ENCODE data around the gene CDH23.

The CDH23 gene

DNA sequence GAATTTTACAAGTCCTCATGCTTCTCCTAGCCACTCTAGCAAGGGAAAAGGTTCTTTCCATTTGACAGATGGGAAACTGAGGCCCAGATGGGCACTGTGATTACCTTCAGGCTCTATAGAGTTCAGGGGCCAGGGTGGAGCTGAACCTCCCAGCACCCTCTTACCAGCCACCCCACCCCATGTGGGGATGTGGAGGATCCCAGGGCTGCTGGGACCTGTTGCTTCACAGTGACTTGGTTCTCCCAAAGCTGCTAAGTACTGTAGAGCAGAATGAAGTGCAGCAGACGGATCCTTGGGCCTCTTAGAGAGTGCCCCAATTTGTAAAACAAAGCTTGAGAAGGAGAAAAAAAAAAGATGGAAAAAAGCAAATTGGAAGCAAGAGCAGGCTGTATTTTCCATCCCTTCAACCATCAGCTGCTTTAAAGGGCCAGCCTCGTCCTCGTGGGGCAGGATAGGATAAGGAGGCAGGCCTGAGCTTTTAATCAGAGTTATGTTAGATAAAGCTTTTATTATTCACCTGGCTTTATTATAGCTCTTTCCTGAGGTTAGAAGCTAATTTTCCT is 147.0 kb downstream of the CDH23 start:
- no peak for DNase-seq

DNA sequence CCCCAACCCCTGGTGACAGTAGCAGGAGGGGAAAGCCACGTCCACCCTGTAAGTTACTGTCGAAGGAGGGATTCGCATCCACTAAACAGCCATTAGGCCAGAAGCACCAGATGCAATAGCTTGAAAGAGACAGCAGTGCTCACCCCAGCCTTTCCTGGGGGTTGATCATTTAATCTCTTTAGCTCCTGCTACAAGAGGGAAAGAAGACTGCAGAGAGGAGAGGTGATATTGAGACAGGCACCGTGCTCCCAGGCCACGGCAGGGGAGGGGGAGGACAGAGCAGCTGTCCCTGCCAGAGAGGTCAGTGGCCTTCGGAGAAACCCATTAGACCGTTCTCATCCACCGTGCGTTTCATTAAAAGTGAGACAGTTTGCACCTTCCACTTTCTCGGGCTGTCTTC is 148.3 kb downstream of the CDH23 start:
- DNase-seq, result no peak

DNA sequence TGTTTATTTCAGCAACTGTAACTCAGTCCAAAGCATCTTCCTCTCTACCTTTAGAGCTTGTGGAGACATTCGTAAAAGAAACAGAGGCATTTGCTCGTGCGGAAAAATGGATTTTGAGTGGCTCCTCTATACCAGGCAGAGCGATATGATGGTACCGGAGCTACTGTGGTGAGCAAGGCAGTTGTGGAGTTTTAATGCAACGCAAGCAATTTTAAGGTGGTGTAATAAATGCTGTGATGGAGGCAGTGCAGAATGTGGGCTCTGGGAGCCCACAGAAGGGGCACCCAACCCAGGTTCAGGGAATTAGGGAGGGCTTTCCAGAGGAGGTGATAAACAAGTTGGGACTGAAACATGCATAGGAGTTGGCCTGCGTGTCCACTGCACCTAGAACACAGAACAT is 149.5 kb downstream of the CDH23 start:
- DNase-seq, result no peak

DNA sequence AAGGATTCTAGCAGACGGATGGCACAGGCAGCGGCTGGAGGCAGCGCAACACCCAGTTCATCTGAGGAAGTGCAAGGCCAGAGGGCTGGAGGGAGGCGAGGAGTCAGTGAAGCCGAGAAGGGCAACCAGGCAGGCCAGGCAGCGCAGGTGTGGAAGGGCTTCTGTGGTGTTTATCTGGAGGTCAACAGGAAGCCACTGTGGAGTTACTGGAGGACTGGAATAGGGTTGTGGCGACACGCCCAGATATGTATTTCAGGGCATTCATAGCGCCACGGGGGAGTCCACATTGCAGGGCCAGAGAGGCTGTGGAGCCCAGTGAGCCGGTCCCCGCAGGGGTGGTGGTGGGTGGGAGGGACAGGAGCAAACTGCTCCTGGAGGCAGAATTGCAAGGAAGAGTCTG is 150.6 kb downstream of the CDH23 start:
- DNase-seq, result no peak

DNA sequence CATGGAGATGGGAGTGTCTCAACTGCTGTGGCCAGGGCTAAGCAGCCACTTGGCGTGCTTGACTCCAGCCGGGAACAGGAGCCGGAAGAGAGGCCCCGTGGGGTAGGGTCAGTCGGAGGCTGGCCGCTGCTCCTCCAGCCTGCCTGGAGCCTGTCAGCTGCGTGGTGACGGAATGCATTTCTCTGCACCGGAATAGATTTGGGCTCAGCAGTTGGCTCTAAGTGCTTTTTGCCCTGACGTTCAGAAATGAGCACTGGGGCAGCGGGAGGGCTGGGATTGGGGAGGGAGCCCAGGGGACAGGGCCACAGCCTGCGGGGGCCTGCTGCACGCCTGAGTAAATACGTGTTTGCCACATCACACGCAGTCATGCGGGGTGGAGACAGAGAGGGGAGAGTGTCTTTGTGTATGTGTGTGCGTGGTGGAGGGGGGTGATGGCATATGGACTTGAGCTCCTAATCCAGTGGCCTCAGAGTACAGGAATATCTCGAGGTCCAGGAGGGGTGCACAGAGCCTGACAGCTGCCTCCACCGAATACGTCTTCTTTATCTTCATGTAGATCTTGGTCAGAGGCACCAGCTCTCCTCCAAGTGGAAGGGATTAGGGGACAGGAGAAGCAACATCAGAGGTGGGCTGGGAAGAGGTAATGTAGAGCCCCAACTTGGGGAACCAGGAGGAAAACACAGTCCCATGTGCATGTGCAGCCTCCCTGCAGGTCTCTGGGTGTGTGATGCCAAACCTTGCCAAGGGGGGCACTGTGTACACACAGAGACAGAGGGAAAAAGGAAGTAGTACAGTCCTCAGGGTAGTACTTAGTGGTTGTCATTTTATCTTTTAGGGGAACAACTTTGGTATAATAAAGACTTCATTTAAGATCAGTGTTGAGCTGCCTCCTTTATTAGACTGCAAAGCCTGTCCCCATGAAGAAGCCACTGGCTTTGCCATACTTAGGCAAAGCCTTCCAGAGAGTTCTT is 151.4 kb downstream of the CDH23 start:
- DNase-seq, result no peak

DNA sequence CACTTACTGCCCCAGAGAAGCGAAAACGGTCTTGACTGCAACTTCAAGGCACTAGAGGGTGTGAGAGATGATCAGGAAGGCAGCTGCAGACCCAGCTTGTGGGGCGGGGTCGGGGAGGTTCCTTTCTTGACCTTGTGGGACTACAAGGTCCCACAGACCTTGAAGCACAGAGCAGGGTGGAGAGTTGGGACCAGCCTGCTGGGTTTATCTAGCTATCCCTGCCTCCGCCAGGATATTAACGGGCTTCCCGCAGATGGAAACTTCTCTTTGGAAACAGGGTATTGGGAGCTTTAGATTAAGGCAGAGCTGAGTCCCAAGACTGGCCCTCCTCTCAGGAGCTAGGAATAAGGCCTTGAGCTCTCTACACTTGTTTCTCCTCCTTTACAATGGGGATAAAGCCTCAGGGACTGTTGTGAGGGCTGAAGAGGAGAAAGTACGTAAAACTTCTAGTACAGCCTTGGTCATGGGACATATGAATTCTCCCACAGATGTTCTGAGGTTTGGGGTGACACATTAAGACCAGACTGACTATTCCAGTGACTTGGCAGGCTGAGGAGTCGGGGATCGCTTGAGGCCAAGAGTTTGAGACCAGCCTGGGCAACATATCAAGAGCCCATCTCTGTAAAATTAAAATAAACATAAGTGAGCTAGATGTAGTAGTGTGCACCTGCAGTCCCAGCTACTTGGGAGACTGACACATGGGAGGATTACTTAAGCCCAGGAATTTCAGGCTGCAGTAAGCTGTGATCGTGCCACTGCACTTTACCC is 153.2 kb downstream of the CDH23 start:
- no peak for DNase-seq

DNA sequence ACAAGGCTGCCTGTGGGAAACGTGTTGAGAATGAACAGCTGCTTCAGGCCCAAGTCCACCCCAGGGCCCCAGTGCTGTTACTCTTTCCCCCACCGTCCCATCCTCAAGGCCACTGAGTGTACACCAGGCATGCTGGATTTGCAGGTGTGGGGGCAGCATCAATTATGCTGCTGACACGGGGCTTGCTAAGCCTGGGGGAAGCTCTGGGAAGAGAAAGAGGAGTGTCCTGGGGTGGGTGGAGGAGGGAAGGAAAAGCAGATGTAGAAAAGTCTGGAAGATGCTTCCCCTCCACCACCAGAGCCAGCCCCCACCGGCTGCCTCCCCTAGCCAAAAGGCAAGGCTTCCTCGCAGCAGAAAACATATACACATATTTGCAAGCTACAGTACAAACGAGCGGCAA is 153.9 kb downstream of the CDH23 start:
- DNase-seq, result no peak

DNA sequence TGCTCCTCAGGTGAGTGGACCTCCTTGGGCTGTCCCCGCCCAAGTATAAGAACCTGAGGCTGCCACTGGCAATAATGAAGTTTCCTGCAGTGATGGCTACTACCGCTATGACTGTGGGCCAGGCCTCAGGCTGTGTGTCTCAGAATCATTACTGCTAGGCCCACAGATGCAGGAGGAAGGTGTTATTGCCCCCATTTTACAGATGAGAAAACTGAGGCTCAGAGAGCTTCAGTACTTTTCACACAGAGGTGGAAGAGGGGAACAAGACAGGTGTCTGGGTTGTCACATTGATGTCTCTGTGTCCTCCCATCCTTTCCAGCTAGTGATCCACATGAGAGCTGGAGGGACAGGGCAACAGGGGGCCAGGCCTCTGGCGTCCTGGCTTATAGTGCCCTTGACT is 155.2 kb downstream of the CDH23 start:
- no peak for DNase-seq

DNA sequence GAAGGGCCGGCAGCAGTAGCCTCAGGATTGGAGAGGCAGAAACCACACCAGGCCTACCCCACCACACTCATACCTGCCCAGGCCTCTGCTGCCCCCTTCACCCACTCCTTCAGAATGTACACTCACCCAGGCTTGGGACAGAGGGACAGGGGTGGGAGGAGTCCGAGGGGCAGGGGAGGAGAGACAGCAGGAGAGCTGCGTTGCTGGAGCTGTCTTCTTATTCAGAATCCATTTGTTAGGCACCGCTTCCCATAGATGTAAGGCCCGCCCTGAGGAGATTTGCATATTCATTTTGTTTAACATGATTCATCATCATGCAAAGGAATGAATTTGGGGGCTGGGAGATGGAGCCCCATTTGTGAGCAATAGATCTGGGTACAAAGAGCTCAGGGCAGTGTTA is 156.7 kb downstream of the CDH23 start:
- DNase-seq, result no peak

DNA sequence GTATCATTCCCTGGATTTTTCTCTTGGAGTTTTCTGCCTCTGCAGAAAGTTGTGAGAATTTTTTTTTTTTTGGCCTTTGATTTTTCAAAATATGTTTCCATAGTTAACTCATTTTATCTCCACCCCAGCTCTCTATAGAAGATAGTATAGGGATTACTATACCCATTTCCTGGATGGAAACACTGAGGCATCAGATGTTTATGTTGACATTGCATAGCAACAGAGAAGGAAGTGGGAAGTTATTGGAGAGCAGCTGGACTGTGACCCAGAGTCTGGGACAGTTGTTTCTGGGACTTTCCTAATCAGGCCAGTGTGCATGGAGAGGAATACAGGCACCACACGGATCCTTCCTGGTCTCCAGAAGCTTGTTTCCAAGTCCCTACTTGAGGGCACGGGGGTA is 158.0 kb downstream of the CDH23 start:
- DNase-seq, result no peak

DNA sequence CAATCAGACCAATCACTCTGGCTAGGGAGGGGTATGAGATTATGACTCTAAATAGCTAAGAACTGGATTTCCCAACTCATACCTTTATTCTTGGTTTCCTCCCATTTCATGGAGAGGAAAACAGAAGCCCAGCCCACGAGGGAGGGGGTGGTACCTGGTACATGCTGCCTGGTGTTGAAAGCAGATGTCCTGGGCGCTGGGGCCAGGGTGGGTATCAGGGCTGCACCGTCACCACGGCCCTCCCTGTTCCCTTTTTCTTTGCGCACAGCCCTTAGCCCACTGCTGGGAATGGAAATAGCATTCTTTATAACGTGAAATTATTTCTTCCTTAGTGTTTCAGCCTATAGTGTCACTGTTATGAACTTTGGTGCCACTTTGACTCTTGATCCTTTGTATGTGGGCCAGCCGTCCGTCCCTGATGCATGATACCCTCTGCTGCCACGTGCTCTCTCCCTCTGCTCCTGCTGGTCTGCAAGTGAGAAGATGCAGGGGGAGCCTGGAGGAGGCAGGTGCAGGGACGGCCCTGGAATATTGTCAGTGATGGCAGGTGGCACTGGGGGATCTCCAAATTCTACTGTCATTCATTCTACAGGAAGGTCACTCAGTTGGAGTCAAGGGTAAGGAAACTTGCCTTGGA is 158.5 kb downstream of the CDH23 start:
- no peak for DNase-seq

DNA sequence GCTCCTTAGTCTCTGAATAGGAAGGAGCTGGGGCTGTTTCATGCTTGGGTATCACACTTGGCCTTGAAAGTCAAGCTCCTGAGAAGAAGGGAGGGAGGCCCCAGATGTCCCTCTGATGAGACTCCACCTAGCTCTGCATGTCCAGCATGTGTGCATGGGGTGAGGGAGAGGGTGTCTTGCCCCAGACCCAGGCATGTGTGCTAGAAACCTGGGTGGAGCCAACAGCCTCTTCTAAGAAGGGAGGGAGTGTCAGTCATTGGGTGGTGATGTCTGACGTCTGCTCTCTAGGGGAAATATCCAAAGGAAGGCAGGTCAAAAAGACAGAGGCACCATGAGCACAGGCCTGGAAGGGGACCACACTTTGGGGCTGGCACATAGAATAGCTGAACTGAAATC is 159.0 kb downstream of the CDH23 start:
- DNase-seq, result no peak

DNA sequence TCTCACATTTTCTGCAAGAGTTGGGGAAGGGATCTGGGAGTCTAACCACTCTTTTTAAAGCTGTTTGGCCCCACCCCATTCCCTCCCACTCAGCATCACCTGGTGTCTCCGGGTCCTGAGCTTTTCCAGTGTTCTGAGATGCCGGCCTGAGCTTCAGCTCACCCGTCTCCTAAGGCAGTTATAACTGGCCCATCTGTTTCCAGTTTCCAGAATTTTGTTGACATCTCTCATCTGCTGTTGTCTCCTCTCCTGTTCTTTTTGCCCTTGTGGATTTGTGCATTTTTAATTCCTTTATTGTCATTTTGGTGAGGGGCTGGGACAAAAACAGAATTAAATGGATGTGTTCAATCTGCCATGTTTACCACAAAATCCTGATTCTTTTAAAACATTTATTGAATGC is 162.3 kb downstream of the CDH23 start:
- DNase-seq, result no peak

DNA sequence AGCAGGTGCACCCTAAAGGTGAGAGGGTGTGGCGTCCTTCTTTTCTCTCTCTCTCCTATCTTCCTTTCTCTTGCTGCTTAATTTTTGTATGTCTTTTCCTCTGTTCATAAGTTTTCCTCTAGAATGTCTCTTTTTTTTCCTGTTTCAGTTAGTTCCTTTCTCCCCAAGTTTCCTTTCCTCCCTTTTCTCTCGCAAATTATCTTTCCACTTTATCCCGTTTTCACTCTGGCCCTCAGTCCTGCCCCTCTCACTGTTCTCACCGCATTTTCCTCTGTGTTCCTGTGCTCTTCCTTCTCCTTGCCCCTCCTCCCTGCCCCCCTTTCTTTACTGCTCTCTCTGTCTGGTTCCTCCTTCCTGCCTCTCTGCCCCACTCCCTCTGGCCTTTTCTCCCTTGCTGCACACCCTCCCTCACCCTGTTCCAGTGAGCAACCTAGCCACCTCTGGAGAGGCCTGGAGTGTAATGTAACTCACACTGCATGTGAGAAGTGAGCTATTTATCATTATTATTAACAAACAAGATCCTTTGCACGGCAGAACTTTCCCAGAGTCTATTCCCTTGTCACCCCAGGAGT is 164.4 kb downstream of the CDH23 start:
- no peak for DNase-seq

DNA sequence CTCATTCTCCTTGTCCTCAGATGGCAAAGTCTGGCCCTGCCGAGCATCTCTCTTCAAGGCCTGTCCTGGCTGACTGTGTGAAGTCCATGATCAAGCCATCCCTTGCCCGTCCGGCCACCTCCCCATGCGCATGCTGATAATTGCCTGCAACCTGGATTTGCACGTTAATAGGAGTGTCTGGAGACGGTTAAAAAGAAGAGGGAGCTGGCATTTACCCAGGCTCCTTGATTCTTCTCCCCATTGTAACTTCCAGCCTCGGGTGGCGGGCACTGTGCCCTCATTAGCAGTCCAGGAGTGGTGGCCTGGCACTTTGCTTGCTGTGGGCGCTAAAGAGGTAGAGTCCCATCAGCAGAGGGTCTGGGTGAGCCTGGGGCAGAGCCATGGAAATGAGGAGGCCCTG is 165.5 kb downstream of the CDH23 start:
- no peak for DNase-seq

DNA sequence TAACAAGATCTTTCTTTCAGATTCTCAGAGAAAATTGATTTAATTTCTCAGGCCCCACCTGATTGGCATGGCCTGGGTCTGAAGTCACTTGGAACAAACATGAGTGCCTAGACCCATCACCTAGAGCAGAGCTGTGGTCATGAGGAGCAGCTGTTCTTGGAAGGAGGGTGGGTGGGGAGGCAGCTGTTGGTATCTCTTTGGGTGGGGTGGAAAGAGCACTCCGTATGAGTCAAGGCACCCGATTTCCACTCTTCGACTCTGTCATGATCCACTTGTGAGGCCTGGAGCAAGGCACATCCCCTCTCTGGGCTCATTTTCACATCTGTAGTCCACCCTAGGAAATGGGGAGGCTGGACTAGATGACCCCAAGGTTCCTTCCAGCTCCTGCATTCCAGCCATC is 166.2 kb downstream of the CDH23 start:
- no peak for DNase-seq

DNA sequence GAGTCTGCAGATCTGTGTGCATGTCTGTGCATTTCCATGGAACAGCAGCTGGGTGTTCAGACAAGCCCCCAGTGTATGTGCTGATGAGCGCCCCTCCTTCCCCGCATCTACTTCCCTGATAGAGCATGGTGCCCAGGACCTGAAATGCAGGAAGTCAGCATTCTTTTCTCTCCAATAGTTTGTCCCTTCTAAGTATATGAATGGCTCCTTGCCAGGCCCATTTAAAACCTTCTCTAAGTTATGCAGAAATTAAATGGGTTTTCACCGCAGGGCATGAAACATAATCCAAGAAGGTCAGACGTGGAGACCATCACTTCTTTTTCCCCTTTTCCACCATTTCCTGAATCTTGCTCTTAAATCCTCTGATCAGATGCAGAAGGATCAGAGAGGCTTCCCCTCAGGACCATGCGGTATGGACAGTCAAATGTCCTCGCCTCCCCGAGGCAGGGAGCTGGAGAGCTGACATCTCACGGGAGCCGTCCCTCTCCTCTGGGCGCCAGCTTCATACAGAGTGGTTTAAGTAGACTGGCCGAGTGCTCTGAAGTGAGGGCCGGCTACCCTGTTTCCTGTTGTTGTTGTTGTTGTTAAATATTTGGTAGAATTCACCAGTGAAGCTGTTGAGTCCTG is 167.6 kb downstream of the CDH23 start:
- DNase-seq, result no peak

DNA sequence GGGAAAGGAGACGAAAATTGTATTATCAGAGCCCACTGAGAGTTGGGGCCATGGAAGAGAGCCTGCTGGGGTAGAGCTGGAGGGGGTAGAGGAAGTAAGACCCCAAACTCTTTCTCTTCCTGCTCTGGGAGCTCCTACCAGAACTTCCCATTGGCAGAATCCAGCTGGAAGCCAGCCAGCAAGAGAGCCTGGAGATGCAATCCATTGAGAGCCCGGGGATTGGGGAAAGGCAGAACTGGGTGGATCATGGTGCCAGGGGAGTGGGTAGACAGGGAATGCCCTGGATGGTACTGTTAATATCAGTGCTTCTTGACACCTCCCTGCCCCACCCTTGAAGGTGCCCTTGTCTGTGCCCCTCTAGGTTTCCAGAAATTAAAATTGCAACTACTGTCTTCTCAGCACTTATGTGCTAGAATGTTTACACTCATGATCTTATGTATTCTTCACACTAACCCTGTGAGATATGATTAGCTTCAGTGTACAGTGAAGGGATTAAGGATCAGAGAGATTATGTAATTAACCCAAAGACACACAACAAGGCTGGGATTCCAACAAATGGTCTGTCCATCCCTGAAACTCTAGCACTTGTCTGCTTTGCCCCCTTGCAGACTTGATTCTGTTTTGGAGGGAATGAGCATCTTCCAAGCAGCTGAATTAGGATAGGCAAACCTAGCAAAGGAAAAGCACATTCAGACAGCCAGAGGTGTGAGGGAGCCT is 168.7 kb downstream of the CDH23 start:
- no peak for DNase-seq

DNA sequence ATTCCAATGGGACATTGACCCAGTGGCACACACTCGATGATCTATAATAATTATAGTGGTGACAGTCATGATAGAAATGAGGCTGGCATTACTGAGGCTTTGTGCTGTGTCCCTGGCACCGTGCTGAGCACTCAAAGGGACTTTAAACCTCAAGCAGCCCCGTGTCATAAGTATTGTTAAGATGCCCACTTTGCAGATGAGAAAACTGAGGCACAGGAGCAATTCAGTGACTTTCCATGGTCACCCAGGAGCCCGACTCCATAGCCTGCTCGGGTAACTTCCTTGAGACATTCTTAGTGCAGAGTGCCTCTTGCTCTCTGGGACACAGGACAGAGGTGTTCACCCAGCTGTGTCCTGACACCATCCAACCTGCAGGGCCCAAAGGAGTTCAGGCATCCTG is 170.3 kb downstream of the CDH23 start:
- no peak for DNase-seq

DNA sequence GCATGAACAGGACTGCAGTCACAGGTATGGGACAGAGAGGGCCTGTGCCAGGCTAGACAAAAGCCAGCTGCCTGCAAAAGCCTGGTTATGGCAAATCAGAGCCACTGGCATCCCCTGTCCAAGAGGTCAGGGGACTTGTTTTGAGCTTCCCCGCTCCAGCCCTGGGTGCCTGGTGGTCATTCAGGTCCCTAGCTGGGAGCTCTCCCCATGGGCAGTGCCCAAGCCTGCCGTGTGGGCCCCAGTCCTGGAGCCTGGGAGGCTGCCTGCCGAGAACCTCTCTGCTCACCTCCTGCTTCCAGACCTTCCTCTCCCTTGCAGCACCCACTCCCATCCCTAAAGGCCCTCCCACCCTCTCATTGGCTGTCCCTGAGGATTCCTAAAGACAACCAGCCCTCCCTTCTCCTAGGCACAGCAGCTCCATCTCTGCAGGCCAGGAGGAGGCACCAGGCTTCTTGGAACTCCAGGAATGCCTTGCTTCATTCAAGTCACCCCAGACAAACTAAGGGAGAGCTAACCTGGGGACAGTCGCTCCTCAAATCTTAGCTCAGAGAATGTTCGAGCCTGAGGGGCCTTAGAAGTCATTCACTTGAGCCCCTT is 172.3 kb downstream of the CDH23 start:
- no peak for DNase-seq
